ENCODE measurements around the gene SYT3.
A peak's percentile ranks its signal among the peaks of the same experiment; 100 is the strongest.

Gene SYT3

GRCh38 chr19:50668416-50668815, 28.7 kb upstream of the SYT3 start:
- TF ChIP-seq JUND (IDR thresholded peaks at IDR 0.05; ENCODE audit: low read depth) = no peak
- in situ Hi-C loops (cut with HindIII; ENCODE audit: low pct_unique_long_range_greater_than_20kb, low sequenced_read_pairs) = no loop called here
- DNase-seq (ENCODE audit: low read depth in 1 of 2, low spot score in 1 of 2) = no peak

GRCh38 chr19:50667759-50668231, 28.1 kb upstream of the SYT3 start:
- no peak for DNase-seq (ENCODE audit: low read depth in 1 of 2, low spot score in 1 of 2)
- in situ Hi-C loops (cut with HindIII; ENCODE audit: low pct_unique_long_range_greater_than_20kb, low sequenced_read_pairs) = no loop called here
- no peak for TF ChIP-seq JUND (IDR thresholded peaks at IDR 0.05; ENCODE audit: low read depth)

GRCh38 chr19:50667177-50667758, 27.6 kb upstream of the SYT3 start:
- DNase-seq (ENCODE audit: low read depth in 1 of 2, low spot score in 1 of 2) = no peak
- no peak for TF ChIP-seq JUND (IDR thresholded peaks at IDR 0.05; ENCODE audit: low read depth)
- in situ Hi-C loops (cut with HindIII; ENCODE audit: low pct_unique_long_range_greater_than_20kb, low sequenced_read_pairs) = no loop called here

GRCh38 chr19:50666346-50667176, 26.9 kb upstream of the SYT3 start:
- no peak for TF ChIP-seq JUND (IDR thresholded peaks at IDR 0.05; ENCODE audit: low read depth)
- DNase-seq (ENCODE audit: low read depth in 1 of 2, low spot score in 1 of 2) = no peak
- in situ Hi-C loops (cut with HindIII; ENCODE audit: low pct_unique_long_range_greater_than_20kb, low sequenced_read_pairs) = no loop called here

GRCh38 chr19:50664204-50664603, 24.5 kb upstream of the SYT3 start:
- in situ Hi-C loops (cut with HindIII; ENCODE audit: low pct_unique_long_range_greater_than_20kb, low sequenced_read_pairs) = no loop called here
- no peak for TF ChIP-seq JUND (IDR thresholded peaks at IDR 0.05; ENCODE audit: low read depth)
- DNase-seq (ENCODE audit: low read depth in 1 of 2, low spot score in 1 of 2) = no peak

GRCh38 chr19:50663482-50663790, 23.8 kb upstream of the SYT3 start:
- in situ Hi-C loops (cut with HindIII; ENCODE audit: low pct_unique_long_range_greater_than_20kb, low sequenced_read_pairs) = no loop called here
- peak in 1 of 2 experiments; percentile 44 for DNase-seq (ENCODE audit: low read depth in 1 of 2, low spot score in 1 of 2)

GRCh38 chr19:50662651-50663481, 23.2 kb upstream of the SYT3 start:
- TF ChIP-seq JUND (IDR thresholded peaks at IDR 0.05; ENCODE audit: low read depth) = no peak
- no peak for DNase-seq (ENCODE audit: low read depth in 1 of 2, low spot score in 1 of 2)
- in situ Hi-C loops (cut with HindIII; ENCODE audit: low pct_unique_long_range_greater_than_20kb, low sequenced_read_pairs) = no loop called here

More at GRCh38 chr19:50663482-50663790, 23.8 kb upstream of the SYT3 start:
- no peak for TF ChIP-seq JUND (IDR thresholded peaks at IDR 0.05; ENCODE audit: low read depth)

- DNase-seq (ENCODE audit: low read depth in 1 of 2, low spot score in 1 of 2) = no peak
- no peak for TF ChIP-seq JUND (IDR thresholded peaks at IDR 0.05; ENCODE audit: low read depth)
- in situ Hi-C loops (cut with HindIII; ENCODE audit: low pct_unique_long_range_greater_than_20kb, low sequenced_read_pairs) = no loop called here
Observed at GRCh38 chr19:50661766-50662650, 22.3 kb upstream of the SYT3 start.

GRCh38 chr19:50661023-50661422, 21.3 kb upstream of the SYT3 start:
- in situ Hi-C loops (cut with HindIII; ENCODE audit: low pct_unique_long_range_greater_than_20kb, low sequenced_read_pairs) = no loop called here
- no peak for TF ChIP-seq JUND (IDR thresholded peaks at IDR 0.05; ENCODE audit: low read depth)
- DNase-seq (ENCODE audit: low read depth in 1 of 2, low spot score in 1 of 2) = no peak

GRCh38 chr19:50660088-50660366, 20.3 kb upstream of the SYT3 start:
- in situ Hi-C loops (cut with HindIII; ENCODE audit: low pct_unique_long_range_greater_than_20kb, low sequenced_read_pairs) = no loop called here
- no peak for DNase-seq (ENCODE audit: low read depth in 1 of 2, low spot score in 1 of 2)
- TF ChIP-seq JUND (IDR thresholded peaks at IDR 0.05; ENCODE audit: low read depth) = no peak

- in situ Hi-C loops (cut with HindIII; ENCODE audit: low pct_unique_long_range_greater_than_20kb, low sequenced_read_pairs) = no loop called here
- TF ChIP-seq JUND (IDR thresholded peaks at IDR 0.05; ENCODE audit: low read depth) = no peak
- DNase-seq (ENCODE audit: low read depth in 1 of 2, low spot score in 1 of 2) = no peak
Observed at GRCh38 chr19:50659318-50660087, 19.8 kb upstream of the SYT3 start.
